ENCODE results near the gene THOC7.

Gene THOC7

DNA sequence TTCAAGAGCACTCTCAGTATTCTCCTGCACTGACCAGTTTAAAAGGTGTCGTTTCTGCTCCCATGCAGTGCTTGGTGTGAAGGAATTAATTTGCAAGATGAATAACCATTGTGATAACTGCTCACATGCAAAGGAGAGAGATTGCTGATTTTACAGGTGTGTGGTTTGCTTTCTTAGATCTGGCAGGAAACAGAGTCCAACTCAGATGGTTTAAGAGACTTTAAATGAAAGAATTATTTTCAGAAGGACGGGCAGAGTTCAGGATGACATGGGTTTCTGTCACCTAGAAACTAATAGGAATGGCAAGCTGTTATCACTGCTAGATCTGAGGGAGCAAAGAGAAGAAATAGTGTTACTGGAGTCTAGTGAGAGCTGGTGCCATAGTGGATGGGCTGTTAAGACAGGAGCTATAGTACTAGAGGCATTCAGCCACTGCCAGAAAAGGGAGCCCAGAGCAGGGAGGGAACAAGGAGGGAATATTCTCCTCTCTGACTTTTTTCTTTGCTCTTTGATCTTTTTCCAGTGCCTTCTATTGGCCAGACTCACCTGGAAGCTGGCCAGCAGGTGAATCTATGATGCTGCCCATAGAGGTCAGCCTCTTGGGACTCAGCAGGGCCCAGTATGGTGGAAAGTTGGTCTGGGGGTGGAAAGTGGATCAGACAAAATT, 14.9 kb upstream of the THOC7 start:
- DNase-seq (ENCODE audit: low read depth in 2 of 2) = no peak

DNA sequence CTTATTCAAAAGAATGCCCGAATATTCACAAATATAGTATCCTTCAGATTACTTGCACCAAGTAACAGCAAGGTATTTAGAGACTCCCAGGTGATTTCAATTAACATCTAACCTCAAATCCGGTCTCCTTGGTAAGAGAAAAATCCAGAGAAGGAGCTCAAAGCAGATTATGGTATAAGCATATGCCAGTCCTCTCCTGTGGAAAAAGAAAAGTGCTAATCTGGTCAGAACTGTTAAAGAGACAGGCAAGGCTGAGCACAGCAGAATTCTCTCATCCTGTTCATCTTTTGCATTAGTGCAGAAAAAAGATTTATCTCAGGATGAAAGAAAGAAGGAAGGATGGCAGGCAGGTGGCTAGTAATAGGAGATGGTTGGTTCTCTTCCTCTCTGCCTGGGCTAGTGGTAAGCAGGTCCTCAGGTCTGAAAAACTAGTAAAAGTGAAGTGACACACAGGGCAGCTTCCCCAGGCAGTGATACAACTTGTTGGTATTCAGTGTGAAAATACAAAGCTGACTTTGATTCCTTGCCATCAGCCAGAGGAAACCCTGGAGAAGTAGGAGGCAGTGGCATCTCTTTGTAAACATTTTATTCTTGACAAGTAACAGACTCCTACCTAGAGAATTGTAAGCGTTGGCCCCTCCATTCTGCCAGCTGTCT, 14.3 kb upstream of the THOC7 start:
- no peak for DNase-seq (ENCODE audit: low read depth in 2 of 2)

DNA sequence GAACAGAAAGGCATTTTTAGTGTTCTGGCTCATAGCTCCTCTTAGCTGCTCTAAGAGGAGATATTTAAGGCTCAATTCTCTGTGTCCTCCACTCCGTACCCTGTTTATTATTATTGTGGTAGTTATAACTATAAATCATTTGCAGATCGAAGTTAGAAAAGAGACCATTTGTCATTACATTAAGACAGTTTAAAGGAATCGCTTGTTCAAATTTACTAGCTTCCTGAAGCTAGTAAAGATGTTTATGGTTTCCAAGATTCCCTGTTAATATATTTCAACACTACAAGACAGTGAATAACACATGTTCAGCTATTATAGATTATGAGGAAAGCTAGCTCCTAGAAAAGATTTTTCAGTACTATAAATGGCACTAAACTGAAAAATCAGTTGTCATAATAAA, 12.7 kb upstream of the THOC7 start:
- DNase-seq (ENCODE audit: low read depth in 2 of 2) = no peak

DNA sequence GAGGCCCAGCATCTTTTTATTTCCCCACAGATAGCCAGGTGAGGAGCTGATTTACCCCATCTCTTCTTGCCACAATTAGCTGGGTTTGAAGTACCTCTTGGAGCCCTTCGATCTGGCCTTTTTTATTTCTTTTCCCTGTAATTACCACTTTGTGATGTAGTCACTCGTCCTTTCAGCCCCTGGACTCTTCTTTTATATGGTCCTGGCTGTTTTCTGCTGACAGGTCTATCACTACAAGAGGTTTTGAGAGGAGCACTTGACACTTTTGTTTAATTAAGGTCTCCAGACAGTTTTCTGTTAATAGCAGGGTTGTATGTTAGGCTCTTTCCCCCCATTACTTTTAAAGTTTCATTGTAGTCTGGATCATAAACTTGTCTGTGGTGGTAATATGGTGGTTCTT, 11.9 kb upstream of the THOC7 start:
- no peak for DNase-seq (ENCODE audit: low read depth in 2 of 2)

DNA sequence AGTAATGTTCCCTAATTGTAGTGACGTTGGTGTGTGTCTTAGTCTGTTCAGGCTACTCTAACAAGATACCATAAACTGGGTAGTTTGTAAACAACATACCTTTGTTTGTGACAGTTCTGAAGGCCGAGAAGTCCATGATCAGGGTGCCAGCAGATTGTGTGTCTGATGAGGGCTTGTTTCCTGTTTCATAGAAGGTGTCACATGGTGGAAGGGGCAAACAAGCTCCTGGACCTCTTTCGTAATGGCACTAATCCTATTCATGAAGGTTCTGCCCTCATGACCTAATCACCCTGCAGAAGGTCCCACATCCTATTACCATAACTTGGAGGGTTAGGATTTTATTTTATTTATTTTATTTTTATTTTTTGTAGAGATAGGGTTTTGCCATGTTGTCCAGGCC, 11.2 kb upstream of the THOC7 start:
- DNase-seq (ENCODE audit: low read depth in 2 of 2) = no peak

DNA sequence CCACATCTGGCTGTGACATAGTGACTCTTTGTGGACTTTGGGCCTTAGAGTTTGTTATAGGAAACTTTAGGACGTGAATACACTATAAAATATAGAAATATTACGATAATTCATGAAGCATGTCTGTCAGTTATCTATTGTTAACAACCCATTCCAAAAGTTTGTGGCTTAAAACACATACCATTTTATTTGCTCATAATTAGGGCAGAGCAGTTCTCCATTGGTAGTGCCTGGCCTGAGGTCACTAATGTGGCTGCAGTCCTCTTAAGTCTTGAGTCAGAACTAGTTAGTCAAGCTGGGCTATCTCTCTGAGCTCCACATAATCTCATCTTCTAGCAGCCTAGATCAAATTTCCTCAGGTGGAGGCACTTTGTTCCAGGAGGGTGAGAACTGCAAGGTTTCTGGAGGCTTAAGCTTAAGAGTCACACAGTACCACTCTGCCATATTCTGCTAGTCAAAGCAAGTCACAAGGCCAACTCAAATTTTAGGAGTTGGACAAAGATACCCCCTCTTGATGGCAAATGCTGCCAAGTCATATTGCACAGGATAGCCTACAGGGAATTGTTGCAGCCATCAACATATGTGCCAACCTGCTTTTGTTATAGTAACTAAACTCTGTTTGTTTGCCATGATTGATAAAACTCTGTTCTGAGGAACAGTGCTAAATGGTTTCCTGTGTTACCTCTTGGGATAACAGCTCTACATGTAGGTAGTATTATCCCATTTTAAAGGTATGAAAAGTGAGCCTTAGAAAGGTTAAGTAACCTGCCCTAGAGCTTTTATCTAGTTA, 8.7 kb upstream of the THOC7 start:
- DNase-seq (ENCODE audit: low read depth in 2 of 2) = no peak

DNA sequence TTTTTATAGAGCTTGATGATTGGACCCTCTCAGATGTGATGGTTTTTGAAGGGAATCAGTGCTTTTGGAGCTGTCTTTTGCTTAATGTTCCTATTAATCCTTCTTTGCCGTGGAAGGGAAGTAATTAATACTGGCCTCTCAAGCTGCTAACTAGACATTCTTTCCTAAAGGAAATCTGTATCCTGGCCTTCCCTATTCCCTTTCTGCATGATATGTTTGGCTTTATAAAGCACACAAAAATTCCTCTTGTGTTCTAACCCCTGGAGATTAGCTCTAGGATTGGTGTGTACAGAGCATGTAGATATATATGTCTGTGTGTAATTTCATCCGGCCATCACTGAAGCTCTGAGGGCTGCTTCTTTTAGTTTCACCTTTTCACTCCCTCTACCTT, 7.0 kb upstream of the THOC7 start:
- no peak for DNase-seq (ENCODE audit: low read depth in 2 of 2)

DNA sequence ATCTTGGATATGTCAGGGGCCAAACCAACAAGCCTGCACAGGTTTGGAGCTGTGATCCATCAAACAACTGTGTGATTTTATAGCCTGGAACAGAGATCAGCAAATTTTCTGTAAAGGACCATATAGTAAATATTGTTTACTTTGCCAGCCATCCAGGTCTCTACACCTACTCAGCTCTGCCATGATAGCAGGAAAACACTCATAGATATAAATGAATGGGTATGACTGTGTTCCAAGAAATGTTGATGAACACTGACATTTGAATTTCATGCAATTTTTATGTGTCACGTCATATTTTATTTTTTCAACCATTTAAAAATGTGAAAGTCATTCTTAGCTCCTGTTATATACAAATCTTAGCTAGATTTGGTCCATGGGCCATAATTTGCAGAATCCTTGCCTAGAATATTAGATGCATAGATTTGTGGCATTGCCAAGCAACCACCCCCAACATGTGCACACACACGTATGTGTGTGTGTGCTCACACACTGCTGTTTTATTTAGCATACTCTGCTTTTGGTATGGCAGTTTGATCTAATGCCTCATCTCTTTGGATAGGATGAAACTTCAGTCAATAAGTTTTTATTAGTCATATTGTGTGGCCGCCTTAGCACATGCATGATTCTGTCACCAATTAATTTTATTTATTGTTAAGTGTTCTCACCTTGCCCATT, 6.5 kb upstream of the THOC7 start:
- no peak for DNase-seq (ENCODE audit: low read depth in 2 of 2)

DNA sequence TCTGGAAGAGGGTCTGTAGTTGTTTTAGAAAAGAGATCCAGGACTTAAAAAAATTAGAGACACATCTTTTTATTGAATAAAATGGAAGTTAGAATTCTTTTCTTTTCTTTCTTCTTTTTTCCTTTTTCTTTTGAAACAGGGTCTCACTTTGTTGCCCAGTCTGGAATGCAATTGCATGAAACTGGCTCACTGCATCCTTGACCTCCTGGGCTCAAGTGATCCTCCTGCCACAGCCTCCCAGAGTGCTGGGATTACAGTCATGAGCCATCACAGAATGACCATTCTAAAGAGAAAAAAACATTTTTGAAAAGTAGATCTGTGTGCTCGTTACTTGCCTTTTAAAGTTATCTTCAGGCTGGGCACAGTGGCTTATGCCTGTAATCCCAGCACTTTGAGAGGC, 3.6 kb upstream of the THOC7 start:
- no peak for DNase-seq (ENCODE audit: low read depth in 2 of 2)

DNA sequence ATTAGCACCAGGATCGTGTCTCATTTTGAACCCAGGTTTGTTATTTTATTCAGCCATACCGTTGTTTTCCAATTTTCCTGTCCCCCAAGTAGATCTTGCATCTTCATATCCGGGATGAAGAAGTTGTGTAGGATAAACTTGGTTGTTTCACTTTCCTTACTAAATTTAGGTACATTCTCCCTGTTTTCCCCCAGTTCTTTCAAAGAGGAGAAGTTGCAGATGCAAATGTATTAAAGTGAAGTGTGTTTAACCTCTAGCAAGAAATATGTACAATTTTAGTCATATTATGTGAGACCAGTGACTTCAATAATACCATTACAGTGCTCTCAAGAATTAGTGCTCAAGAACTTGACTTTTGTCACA, 1.3 kb upstream of the THOC7 start:
- DNase-seq (ENCODE audit: low read depth in 2 of 2) = no peak

DNA sequence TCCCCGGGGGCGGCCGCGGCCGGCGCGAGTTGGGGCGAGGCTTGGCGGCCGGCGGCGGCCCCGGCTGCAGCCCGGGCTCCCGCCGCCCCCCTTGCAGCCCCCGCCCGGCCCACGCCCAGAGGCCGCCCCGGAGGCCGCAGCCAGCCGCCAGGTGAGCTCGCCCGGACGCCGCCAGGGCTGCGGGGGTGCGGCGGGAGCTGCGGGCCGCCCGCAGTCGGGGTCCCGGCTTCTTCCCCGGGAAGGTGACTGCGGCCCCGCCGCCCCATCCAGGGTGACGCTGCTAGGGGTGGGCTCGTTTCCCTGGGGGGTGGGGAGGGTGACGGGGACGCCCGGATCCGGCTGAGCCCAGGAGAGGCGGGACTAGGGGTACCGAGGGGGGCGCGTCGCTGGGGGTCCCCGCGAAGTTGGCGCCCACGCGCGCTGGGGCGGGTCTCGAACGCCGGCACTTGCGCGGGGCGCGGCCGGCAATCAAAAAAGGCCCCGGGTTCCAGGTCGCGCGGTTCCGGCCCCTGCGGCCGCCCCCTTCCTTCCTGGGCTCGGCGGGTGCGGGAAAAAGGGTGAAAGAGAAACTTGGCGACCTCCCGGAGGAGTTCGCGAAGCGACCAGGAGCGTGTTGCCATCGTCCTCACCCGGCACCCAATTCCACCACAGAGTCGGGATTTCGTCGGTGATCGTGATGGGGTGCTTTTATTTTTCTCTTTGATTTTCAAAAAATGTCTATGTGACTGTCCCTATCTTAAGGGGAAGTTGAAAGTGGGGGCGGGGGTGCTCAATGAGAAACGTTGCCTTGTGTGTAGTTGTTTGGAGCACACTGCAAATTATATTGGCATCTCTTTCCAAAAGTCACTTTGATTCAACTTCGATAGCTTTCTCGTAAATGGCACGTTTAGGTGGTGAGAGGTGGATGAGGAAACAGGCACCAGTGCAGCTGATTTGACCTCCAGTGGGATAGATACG, 681 bp upstream of the THOC7 start:
- DNase-seq (ENCODE audit: low read depth in 2 of 2) = peak; percentile 13 to 54

DNA sequence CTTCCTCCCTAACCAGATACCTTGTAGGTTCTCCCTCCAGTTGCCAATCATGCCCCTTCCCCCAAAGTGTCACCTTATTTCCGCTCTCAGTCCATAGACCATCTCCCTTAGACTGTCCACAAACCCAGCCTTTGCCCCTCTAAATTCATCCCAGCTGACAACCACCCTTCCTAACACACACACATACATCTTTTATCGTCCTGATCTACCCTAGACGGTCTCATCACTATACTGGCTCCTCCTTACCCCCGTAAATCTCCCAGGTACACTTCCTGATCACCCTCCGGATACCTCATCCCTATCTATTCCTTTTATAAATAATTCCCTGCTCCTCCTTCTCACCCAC, 828 bp downstream of the THOC7 start:
- no peak for DNase-seq (ENCODE audit: low read depth in 2 of 2)

DNA sequence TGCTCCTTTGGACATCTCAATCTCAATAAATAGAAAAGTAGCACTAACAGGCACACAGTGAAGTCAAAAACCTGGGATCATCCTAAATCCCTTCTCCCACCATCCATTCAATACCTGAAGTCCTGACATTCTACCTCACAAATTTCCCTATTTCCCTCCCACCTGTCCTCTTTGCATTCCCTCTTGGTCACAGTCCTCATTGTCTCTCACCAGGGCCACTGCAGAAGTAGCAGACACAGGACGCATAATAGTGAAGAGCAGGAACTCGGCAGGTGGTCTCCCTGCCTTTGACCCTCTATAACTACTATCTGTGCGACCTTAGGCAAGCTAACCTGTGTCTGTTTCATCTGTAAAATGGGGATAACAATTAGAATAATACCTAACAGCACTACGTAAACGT, 2.3 kb downstream of the THOC7 start:
- no peak for DNase-seq (ENCODE audit: low read depth in 2 of 2)

DNA sequence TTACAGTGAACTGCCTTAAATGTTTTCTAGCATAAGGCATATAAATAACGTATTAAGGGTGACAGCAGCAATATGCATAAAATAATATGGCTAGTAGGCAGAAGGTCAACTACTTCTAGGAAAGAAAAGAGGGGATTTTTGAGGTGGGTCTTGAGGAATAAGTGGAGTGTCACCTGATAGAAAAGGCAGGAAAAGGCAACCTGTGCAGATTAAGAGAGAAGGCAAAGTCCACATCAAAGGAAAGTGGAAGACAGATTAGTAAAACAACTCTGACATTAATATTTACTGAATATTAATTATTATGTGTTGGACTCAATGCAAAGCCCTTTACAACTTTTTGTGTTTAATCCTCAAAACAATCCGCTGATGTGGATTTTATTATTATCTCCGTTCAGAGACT, 2.8 kb downstream of the THOC7 start:
- DNase-seq (ENCODE audit: low read depth in 2 of 2) = no peak

DNA sequence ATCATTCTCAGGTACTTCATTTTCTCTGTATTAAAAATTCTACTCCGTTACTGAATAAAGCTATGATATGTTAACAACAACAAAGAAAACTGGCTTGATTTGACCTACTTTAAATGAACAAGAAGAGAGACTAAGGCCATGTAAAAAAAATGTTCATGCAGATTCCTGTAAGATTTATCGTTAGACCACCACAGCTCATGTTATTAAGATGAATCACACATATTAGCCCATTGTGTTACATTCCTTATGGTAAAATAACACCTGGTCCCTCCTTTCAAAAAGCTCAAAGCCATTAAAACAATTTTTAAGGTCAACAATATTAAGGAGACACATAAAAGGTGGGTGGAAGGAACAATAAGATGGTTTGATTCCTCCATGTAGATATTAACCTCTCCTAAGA, 6.3 kb downstream of the THOC7 start:
- DNase-seq (ENCODE audit: low read depth in 2 of 2) = no peak

DNA sequence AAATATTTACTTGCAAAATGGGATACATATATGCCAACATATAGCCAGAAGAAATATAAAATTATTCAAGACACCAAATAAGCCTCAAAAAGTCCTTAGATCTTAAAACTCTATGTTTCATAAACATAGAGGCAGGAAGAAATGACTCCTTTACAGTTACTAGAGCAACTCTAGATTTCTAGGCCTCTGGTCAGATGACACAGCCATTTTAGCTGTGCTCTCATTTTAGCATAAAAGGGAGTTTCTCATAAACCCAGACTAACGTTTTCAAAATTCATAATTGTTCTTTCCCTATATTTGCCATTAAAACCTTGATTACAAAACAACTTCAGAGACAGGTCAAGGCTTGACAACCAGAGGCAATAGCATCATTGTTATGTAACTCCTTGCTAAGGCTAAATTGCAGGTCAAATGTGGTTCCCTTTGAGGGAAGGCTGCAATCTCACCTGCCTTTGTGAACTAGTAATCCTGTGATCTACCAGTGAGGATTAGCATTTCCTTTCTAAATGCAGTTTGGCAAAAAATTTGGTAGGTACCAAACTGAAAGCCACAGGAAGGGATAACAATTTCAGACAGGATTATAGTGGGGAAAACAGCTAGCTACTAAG, 8.2 kb downstream of the THOC7 start:
- DNase-seq (ENCODE audit: low read depth in 2 of 2) = no peak

DNA sequence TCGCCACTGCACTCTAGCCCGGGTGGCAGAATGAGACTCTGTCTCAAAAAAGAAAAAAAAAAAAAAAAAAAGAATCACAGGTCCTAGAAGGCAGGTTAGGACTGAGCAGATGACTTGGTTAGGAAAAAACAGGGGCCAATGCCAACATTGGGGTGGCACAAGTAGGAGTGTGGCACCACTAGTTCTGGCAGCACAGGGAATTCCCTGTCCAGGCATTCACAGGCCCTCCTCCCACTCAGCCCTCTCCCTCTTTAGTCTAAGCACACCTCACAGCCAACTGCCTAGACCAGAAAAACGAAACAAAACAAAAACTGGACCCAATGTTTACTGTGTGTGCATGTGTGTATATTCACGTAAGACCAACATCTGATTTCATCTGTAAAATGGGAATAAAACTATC, 10.5 kb downstream of the THOC7 start:
- no peak for DNase-seq (ENCODE audit: low read depth in 2 of 2)

DNA sequence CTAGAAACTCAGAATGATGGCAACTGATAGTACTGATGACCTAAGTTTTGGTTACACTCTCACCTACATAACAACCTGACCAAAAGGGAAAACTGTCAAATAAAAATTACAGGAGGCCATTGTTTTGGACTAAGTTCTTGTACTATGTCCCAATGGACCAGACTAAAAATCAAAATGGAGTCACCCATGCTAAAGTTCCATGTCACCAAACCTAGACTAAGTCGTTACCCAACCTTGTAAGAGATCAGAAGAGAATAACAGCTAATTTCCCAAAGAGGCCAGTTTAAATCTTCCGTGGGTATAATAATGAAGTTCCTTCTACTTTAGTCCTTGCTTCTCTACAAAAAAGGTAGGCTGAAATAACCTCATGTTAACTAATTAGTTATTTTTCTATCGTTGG, 12.3 kb downstream of the THOC7 start:
- no peak for DNase-seq (ENCODE audit: low read depth in 2 of 2)

DNA sequence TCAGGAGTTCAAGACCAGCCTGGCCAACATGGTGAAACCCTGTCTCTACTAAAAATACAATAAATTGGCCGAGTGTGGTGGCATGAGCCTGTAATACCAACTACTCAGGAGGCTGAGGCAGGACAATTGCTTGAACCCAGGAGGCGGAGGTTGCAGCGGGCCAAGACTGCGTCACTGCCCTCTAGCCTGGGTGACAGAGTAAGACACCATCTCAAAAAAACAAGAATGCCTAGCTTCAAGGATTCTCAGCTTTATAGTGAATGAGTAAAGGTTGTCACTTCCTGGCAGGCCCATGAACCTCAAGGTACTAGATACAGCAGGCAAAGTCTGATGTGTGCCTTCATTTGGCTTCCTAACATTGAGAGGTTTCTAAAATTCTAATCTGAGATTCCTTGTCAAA, 14.4 kb downstream of the THOC7 start:
- no peak for DNase-seq (ENCODE audit: low read depth in 2 of 2)

DNA sequence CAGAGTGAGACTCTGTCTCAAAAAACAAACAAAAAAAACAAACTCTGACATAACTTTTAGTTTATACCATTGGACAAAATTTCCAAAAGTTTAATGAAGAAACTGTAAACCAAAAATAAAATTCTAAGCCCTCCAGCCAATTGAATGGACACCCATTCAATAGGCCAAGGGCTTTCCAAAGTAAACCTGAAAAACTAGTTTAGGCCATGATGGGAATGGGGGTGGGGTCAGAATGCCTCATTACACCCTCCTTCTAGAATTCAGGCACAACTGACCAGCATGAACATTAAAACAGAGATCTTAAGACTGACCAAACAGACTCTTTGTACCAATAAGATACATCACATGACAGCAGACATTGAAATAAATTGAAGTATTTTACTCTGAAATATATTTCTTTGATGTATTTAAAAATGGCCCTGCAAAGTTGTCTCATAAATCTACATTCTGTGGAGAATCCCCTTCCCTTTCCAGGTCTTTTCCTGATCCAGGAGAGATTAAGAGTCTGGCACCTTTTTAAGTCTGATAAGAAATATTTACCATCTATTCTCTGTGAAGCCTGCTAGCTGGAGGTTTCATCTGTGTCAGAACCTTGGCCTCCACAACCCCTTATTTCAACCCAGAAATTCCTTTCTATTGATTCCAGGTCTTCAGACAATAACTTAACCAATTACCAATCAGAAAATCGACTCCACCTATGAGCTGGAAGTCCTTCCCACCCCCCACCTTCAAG, 15.7 kb downstream of the THOC7 start:
- DNase-seq (ENCODE audit: low read depth in 2 of 2) = no peak

DNA sequence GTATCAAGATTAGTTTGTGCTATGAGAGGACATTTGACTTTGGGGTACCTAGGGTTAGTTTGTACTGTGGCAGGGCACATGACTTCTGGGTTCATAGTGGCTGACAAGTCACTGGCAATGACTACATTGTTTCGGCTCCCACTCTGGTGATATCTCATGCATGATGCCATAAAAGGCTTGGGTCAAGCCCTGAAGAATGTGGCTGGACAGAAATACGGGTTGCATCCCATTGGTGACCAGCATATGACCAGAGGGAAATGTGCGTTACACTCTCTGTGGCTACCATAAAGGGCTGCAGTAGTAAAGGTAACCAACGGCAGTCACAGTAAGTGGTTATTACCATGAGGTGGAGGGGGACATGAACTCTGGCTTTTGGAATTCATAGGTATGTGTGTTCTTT, 18.4 kb downstream of the THOC7 start:
- DNase-seq (ENCODE audit: low read depth in 2 of 2) = no peak
